Stimulated activated CD8-positive, alpha-beta memory T cell treated with anti-CD3 and anti-CD28 coated beads, Interleukin-12 subunit alpha, Interleukin-12 subunit beta, amount 100 ng/mL, for 24 hours (primary cell): ENCODE data around the gene SCN5A.

Experiments used
- DNase-seq: peaks from one replicate; pipeline ENCODE4 v3.0.0-alpha.2; 2020; ENCODE audit errors: extremely low read depth

Gene SCN5A

DNA sequence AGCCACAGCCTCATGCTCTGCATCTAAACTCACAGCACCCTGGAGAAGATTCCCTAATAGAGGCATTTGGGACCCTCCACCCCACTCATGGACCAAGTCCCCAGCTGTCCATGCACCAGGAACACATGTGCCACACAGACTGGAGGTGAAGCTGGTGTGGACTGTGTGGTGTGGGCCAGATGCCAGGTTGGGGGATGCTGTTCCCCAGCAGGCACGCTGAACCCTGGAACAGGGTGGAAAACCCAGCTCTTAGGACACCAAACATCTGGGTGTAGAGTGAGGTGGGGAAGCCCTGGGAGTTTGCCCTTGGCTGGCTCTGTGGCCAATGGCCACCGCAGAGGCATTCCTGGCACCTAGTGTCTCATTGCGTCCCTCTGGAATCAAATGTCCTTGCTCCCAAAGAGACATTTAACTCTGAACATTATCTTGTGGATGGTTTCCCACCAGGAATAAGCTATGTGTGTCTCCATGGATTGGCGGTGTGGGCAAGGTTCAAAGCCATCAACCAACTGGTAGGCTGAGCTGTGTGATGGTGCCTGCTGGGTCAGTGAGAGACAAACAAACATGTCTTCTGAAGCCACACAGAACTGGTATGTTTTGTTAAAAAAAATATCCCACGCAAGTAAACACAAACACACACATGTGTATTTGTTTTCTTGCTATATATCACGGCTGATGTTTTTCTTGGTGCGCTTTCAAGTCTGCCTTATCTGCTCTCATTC, 88.3 kb downstream of the SCN5A start:
- no peak for DNase-seq

DNA sequence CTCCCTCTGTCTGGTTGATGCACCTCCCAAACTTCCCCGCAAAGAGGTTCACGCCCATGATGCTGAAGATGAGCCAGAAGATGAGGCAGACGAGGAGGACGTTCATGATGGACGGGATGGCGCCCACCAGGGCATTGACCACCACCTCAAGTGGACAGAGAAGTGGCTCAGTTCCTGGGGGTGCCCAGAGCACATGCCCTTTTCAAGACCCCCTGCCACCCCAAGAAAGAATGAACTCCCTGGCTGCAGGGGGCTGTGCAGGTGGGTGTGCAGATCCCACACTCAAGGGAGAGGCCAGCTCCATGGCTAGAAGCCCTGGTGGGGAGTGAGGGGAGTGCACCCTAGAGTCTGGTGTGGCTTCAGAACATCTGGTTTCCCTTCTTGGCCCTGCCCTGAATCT, 89.2 kb downstream of the SCN5A start:
- DNase-seq, result no peak

DNA sequence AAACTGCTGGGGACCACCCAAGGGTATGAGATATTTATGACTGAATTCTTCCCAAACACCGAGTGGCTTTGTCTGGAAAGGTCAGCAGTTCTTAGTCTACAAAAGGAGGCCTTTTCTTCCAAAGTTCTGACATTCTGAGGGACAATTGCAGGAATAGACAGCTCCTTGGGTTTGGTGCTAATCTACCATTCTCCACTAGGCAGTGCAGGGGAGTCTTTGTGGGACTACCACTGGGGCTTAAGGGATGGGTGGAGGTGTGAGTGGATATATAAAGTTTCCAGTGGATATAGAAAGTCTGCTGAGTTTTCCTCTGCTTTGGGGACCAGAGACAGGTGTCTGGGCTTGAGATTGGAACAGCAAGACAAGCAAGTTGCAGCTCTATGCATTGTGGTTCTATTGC, 90.6 kb downstream of the SCN5A start:
- DNase-seq, result no peak

DNA sequence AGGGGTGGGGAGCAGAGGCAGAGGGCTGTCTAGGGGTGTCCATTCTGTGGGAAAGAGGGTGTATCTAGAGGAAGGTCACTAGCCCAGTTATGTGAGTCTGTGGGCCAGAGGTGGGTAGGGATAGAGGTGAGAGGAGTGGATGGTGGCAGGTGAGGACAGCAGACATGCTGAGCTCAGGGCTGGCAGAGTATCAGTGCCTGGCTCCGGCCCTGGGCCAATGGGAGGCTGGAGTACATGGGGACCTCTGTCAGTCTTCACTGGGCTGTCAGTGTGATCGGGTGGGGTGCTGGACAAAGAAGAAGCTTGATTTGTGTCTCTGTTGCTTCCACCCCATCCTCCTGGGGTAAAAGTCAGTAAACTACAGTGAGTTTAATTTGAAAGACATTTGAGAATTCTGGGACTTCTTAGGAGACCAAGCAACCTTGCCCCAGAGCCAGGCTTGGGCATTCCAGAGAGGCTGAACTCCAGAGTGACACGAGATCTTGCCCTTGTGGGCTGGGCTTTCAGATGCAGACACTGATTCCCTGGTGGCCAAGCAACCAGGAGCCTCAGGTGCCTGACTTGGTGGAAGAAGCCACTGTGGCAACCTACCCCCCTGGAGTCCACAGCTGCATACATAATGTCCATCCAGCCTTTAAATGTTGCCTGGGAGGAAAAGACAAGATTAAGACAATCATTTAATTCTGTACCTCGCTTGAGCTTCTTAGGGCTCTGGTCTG, 92.7 kb downstream of the SCN5A start:
- no peak for DNase-seq

DNA sequence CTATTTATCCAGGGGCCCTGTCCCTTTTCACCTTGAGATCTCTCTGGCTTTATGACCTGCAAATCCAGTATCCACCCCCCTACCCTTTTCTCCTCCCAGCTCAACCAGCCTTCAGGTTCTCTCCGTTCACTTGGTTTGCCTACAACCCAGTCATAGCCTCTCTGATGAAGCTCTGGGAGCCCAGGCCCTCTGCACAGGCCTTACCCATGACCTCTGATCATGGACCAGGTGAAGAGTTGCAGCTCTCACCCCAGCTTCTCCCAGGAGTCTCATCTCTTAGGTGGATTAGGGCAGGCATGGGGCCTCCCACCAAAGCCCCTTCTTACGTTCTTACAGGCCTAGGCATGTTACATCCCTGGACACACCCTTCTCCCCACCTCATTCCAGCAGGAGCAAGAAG, 93.6 kb downstream of the SCN5A start:
- no peak for DNase-seq

DNA sequence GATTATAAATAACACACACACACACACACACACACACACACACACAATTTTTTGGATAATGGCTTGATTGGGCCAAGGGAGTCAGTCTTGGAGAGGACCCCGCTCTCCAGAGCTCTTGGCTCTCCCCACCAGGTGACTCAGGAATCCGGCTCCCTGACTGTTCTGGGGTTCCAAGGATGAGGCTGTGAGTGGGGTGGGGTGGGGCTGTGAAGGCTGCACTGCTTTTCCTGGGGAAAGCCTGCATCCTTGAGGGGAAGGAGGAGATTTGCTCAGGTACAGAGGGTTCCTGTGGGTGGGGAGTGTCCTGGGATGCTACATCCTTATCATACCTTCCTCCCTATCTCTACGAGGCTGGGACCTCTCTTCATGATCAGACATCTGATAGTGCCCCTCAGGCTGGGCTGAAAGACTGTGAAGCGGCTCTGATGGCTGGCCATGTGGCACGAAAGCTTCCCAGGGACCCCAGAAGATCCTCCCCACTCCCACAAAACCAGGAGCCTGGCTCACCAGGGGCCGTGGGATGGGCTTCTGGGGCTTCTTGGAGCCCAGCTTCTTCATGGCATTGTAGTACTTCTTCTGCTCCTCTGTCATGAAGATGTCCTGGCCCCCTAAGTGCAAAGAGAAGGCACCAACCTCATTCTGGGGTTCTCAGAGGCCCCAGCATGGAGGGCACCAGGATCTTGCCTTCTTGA, 94.2 kb downstream of the SCN5A start:
- DNase-seq, result no peak

DNA sequence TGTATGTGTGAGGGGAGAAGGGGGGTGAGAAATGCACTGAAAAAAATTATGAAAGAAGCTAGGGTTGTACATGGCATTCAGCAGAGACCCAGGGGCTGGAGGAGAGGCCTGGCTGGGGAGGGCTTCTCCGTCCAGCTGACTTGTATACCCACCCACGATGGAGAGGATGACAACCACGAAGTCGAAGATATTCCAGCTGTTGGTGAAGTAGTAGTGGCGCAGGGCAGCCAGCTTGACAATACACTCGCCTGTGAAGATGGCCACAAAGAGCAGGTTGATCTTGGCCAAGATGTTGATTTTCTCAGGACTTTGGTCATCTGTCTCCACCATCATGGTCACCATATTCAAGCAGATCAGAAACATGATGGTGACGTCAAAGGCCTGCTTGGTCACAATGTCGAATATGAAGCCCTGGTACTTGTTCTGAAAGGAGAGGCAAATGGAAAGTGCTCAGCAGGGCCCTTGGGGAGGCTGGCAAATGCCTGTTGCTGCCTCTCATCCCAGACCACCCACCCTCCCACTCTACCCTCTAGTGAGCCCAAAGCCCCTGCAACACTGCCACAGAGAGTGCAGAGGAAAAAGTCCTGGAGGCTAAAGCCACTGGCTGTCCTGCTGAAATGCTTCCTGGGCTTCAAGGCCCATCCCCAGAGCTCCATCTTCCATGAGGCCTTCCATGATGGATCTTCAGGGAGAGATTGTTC, 95.2 kb downstream of the SCN5A start:
- DNase-seq, result no peak

DNA sequence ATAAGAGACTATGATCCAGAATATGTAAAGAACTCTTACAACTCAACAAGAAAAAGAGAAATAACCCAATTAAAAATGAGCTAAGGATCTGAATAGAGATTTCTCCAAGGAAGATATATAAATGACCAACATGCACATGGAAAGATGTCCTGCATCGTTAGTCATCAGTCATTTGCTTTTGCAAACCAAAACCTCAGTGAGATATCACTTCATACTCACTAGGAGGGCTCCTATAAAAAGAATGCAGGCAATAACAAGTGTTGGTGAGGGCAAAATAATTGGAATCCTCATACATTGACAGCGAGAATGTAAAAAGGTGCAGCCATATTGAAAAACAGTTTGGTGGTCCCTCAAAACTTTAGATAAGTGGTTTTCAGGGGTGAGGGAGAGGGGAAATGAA, 96.4 kb downstream of the SCN5A start:
- no peak for DNase-seq

DNA sequence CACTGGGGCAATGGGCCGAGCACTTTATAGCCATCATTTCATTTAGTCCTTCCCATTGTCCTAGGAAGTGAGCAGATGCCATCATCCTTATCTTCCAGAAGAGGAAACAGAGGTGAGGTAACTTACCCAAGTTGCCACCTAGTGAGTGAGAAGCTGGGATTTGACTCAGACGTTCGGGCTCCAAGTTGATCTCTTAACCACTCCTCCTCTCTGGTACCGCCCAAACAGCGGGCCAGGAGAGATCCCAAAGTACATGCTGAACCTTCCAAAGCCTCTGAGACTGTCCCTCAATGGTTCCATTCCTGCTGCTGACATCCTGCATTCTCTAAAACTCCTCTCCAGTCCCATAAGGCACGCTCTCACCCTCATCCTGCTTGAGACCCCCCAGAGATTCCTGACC, 97.1 kb downstream of the SCN5A start:
- DNase-seq, result no peak

DNA sequence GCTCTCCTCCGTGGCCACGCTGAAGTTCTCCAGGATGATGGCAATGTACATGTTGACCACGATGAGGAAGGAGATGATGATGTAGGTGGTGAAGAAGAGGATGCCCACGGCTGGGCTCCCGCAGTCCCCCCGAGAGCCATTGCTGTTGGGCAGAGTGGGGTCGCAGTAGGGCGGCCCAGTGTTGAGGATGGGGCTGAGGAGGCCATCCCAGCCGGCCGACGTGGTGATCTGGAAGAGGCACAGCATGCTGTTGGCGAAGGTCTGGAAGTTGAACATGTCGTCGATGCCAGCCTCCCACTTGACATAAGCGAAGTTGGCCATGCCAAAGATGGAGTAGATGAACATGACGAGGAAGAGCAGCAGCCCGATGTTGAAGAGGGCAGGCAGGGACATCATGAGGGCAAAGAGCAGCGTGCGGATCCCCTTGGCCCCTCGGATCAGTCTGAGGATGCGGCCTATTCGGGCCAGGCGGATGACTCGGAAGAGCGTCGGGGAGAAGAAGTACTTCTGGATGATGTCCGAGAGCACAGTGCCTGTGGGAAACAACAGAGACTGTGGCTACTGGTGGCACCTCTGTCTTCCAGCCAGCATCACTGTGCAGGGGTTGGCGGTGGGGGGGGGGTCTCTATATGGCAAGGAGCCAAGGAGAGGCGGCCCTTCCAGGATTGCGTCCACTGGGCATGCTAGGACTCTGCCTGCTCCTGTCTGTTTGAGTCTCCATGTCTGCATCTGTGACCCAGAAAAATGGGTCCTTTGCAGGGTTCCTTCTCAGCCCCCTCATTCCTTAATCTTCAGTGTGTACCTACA, 98.3 kb downstream of the SCN5A start:
- DNase-seq, result no peak

DNA sequence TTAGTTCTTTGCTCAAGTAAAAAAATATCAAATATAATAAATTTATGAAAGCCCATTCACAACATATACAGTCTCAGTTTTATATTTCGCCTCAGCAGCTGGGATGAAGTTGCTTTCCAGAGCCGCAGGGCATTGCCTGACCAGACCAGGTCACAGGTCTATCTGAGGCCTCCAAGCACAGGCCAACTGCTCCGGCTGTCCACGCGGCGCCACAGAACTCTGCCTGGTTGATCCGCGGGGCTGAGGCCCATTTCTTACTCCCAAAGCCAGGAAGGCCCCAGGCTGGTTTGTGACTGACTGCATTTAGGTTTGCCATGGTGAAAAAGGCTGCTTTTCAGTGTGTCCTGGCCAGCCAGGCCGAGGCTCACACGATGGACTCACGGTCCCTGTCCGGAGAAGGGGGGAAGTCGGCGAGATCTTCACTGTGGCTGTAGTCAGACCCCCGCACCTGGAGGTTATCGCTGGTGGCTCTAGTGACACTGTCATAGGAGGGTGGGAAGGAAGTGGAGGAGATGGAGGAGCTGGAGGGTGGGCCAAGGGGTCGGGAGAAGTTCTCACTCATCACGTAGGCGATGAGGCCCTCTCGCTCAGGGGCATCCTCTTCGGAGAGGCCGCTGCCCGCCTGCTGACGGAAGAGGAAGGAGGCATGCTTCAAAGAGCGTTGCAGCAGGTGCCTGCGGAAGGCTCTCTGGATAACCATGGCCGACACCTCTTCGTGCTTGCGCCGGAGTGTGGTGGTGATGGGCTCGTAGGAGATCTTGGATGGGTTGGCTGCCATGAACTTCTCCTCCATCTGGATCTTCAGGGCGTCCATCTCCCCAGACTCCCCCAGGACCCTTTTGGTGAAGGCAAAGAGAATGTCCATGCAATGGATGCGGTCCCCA, 99.3 kb downstream of the SCN5A start:
- no peak for DNase-seq

DNA sequence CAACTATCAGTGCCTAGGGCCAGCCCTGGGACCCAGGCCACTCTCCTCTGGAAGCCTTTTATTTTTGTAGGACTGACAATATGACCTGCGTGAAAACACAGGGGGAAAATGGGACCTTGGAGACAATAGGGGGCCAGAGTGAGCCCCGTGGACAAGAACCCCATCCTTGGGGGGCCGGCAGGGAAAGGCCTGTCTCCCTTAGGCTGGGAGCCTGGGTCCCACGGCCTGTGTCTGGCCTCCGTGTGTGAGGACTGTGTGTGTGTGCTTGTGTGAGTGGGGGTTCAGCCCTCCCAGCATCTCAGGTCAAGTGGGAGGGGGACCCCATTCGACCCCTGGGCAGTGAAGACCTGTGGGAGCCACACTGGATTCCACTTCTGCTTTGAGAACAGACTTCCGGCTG, 100.0 kb downstream of the SCN5A start:
- DNase-seq, result no peak

DNA sequence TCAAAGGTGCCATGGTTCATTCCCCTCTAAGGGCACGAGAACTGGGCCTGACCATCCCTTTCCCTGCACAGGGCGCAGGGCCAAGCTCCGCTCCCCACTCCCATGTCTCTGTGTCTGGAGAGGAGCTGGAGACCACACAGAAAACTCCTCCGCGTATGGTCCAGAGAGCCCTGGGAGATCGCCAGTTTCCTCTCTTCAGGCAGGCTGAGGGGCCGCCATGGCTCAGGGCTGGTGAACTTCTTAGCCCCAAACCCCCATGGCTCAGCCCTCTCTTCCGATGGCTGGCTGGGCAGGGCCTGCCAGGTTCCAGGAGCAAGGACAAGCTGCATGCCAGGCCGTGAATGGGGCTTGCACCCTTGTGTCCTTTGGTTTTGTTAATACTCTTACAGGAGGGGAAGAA, 100.4 kb downstream of the SCN5A start:
- DNase-seq, result no peak

DNA sequence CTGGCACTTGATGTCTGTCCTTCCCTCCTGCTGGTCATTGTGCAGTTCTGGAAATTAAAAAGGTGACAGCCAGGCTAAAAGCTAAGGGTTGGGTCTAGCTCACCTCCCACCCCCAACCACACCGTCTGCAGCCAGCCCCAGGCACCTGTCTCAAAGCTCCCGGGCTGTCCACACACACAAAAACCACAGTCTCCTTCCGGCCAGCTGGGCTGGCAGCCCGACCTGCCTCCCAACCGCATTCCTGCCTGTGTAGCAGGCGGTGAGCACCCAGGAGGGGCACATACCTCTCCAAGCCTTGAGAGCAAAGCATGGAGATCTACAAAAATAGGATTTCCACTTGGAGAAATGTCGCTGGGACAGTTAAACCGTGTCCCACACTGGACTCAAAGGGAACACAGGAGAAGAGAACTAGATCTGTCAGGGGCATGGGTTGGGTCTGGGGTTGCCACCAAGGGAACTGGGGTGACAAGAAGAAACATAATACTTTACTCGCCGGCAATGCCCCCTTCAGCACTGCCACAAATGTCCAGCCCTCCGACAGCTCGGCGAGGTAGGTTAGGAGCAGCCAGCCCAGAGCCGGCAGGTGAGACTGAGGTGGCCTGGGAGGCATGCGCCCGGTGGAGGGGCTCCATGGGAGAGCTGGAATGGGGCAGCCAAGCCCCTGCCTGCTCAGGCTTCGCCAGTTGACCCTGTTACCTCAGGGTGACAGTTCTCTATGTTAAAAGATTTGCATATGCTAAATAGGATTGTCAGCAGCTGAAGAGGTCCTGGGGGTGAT, 101.1 kb downstream of the SCN5A start:
- no peak for DNase-seq

DNA sequence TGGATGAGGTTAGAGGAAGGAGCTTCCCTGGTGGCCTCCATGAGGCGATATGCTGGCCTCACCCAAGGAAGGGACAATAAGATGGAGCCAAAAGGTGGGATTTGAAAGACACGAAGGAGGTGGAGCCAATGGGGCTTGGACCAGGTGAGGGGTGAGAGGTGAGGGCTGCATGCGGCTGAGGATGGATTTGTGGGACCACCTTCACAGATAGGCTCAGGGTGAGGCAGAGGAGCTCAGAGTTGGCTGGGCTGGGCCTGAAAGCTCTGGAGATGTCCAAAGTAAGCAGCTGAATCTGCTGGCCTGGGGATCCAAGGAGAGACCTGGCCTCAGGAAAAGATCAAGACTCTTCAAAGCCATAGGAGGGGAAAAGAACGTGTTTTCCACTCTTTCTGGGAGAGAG, 103.5 kb downstream of the SCN5A start:
- DNase-seq, result no peak

DNA sequence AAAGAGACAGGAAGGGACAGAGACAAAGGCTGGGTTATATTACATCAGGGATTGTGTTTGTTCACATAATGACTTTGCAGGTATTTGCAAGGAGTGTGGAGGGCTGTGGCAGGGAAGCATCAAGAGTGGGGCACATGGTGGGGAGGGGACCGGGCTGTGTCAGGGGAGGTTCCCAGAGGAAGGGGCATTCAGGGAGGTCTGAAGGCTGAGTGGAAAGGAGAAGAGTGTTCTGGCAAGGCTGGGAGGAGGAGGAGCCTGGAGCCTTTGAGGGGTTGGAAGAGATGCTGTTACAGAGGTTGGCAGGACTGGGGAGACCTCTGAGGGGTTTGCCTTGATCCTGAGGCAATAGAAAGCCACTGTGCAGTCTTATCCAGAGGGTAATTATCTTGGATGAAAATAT, 103.9 kb downstream of the SCN5A start:
- DNase-seq, result no peak

DNA sequence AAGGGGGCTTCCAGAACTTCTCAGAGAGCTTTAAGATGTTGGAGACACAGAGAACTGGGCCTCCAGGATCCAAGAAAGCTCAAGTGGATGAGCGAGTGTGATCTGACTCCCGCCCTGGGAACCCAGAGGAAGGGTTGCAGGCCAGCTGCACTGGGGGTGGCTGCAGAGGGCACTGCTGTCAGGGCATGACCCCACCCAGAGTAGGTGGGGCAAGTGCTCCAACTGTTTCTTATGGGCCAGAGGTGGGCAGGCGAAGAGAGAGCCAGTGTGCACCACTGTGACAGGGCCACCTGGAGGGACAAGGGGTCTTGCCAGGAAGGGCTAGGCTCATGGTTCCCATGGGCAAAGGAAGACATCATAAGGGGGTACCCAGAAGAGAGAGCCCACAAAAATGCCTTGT, 104.6 kb downstream of the SCN5A start:
- no peak for DNase-seq

DNA sequence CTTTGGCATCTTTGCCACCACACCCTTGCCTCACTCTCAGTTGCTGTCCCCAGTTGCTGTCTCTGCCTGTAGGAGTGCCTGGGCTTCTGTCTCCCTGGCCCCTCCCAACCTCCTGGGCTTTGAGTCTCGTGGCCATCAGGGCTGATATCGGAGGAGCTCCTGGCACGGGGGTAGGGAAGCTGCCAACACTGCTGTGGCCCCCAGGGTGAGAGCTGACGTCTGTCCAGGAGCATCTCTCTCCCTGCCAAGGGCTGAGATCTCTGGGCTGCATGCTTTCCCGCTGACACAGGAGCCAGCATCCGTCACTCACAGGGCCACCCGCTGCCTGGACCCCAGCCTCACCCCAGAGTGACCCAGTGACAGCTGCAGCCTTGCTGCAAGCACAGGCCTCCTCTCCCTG, 105.9 kb downstream of the SCN5A start:
- DNase-seq, result no peak

DNA sequence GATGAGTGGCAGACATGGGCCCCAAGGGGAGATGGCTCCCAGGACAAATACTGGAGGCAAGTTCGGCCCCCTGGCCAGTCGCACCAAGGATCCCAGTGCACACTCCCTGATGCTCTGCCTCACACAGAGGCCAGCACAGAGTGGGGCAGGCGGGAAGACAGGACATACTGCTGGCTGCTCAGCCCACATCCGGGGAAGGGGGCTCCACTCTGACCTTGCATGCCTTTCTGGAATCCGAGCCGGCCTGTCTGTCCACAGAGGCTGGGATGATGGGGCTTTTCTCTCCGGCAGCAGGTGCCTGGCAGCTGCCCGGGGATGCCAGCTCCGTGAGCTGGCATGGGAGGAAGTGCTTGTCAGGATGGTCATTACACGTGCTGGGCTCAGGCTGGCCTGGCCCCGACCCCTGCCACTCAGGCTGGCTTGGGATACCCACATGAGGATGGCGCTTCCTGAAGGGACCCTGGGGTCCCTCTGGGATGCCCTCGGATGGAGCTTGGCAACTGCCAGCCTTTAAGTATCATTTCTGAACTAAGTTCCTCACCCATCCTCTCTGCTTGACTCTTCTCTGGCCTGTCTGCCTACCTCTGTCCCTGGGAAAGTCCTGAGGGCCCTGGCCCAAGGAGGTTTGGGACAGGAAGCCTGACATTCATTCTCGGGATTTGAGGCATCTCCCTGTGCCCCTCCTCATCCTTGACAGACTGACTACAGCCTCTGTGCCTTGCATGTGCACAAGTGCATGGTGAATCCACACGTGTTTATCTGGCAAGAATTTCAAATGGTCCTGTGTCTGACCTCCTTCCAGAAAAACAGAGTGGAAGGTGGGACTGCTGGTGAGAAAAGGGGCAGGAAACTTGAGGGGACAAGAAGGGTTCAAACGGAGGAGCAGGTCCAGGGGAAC, 106.8 kb downstream of the SCN5A start:
- no peak for DNase-seq
